Smooth muscle cell (in vitro differentiated cells): ENCODE measurements around the gene DIABLO. TPM values are rescaled to one million over a fixed set of nuclear protein-coding genes. Genes with fewer than 3 reads are reported as not detected.

ENCODE experiments used
- DNase-seq: peaks from one replicate; lab custom pipeline; 2025; ENCODE audit not compliant: unreplicated experiment; lab: John Stamatoyannopoulos, UW
- H2AFZ ChIP-seq: fragments of 200-600 bp; sonication (generic); 2 replicates; pipeline ENCODE4 v1.6.0; 2016; ENCODE audit warnings: antibody characterized with exemption, low read depth, mild to moderate bottlenecking
- H3F3A ChIP-seq: fragments of 200-600 bp; sonication (generic); 2 replicates; pipeline ENCODE4 v1.6.0; 2017; ENCODE audit warnings: antibody characterized with exemption, low read depth
- H3K27ac ChIP-seq: fragments of 200-600 bp; sonication (generic); 2 replicates; pipeline ENCODE4 v1.5.1; 2016; ENCODE audit warnings: low read depth, mild to moderate bottlenecking
- H3K27me3 ChIP-seq: fragments of 200-600 bp; sonication (generic); 2 replicates; pipeline ENCODE4 v1.6.1; 2016; ENCODE audit warnings: low read depth, mild to moderate bottlenecking
- H3K36me3 ChIP-seq: fragments of 200-600 bp; sonication (generic); 2 replicates; pipeline ENCODE4 v1.5.1; 2016; ENCODE audit warnings: low read depth
- H3K4me1 ChIP-seq: fragments of 200-600 bp; sonication (generic); 2 replicates; pipeline ENCODE4 v1.5.1; 2016; ENCODE audit warnings: low read depth
- H3K4me2 ChIP-seq: fragments of 200-600 bp; sonication (generic); 2 replicates; pipeline ENCODE4 v1.6.0; 2016; ENCODE audit warnings: mild to moderate bottlenecking
- H3K4me3 ChIP-seq: fragments of 200-600 bp; sonication (generic); 2 replicates; pipeline ENCODE4 v1.5.1; 2016; ENCODE audit warnings: mild to moderate bottlenecking
- H3K79me2 ChIP-seq: fragments of 200-600 bp; sonication (generic); 2 replicates; pipeline ENCODE4 v1.6.0; 2016; ENCODE audit warnings: low read depth, mild to moderate bottlenecking
- H3K9ac ChIP-seq: fragments of 200-600 bp; sonication (generic); 2 replicates; pipeline ENCODE4 v1.6.0; 2016; ENCODE audit warnings: low read depth
- H3K9me3 ChIP-seq: fragments of 200-600 bp; sonication (generic); replicated peaks from 2 replicates; pipeline ENCODE4 v1.5.1; 2016; ENCODE audit warnings: low read depth
- H4K20me1 ChIP-seq: fragments of 200-600 bp; sonication (generic); 2 replicates; pipeline ENCODE4 v1.6.0; 2016; ENCODE audit warnings: low read depth
- WGBS: methylation state at CpG from one replicate; pipeline ENCODE4 v1.1.7; 2016; ENCODE audit warnings: low lambda C conversion rate; 5-methylcytosine and 5-hydroxymethylcytosine counted together
- polyA plus RNA-seq: library from polyadenylated mRNA; unstranded; fragments of >200 nt; fragmentation: Nextera tagmentation; extraction: Ambion mirVana; gene quantifications from 2 replicates; pipeline ENCODE4 v1.2.1, GENCODE V29; 2016
- total RNA-seq: library from RNA; depleted of rRNA; stranded (reverse); fragments of >200 nt; gene quantifications from 2 replicates; pipeline ENCODE4 v1.2.3, GENCODE V29; 2014
- TF ChIP-seq, protein P1 (sequence below): fragments of 200-600 bp; sonication (generic); IDR thresholded peaks from 2 replicates; pipeline ENCODE4 v1.5.1; 2017; ENCODE audit warnings: borderline replicate concordance, mild to moderate bottlenecking, antibody characterized with exemption; ENCODE audit not compliant: insufficient read depth, poor library complexity, severe bottlenecking

Gene DIABLO
- total and polyA plus RNA-seq, 2 experiments from 2014 or later, result 68.8 to 76.2 TPM

DNA sequence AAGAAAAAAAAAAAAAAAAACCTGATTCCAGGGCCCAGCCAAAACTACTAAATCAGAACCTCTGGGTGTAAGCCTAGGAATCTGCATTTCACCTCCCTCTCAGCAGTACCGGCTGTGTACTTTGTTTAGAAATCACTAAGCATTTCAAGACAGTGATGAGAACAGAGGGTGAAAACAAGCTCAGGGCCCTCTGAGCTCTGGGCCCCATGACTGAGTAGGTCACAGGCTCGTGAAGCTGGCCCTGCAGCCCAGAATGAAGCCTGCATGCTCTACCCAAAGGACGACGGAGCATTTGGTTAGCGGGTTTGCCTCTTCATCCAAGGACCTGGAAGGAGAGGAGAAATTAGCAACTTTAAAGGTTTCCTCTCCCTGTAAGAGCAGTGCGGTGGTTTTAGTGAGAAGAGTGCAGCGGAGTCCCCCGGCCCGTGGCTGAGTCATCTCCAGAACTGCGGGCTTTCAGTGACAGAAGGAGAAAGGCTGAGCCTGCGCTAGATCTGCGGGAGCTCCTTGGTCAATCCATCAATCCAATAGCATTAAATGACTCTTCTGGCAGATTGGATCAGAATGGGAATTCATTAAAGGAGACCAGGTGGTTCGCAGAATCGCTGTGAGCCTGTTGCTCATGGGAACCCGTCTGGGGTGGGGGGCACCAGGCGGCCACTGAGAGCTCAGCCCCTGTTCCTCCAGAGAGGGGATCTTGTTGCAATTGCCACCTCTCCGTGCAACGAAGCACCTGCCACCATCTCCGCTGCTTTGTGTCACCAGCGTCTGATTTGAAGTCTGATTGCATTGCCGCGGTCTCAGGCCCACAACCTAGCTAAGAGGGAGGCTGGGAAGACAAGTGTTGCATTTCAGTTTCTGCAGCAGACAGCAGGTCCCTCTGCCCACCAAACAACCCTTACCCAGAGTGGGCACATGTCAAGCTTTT lies 59.2 kb downstream of the DIABLO start:
- WGBS, result 79% methylated on average over 22 of the region's 22 CpGs
- H3K79me2 ChIP-seq, result no peaks in the 10 kb centered on the region
- no peak overlapping the region for H2AFZ ChIP-seq
- no peak for DNase-seq
- no peak overlapping the region for H3K4me3 ChIP-seq
- no peaks in the 10 kb centered on the region for H4K20me1 ChIP-seq
- H3K9ac ChIP-seq, result no peak overlapping the region
- H3F3A ChIP-seq, result no peaks in the 10 kb centered on the region
- TF ChIP-seq, protein P1, sequence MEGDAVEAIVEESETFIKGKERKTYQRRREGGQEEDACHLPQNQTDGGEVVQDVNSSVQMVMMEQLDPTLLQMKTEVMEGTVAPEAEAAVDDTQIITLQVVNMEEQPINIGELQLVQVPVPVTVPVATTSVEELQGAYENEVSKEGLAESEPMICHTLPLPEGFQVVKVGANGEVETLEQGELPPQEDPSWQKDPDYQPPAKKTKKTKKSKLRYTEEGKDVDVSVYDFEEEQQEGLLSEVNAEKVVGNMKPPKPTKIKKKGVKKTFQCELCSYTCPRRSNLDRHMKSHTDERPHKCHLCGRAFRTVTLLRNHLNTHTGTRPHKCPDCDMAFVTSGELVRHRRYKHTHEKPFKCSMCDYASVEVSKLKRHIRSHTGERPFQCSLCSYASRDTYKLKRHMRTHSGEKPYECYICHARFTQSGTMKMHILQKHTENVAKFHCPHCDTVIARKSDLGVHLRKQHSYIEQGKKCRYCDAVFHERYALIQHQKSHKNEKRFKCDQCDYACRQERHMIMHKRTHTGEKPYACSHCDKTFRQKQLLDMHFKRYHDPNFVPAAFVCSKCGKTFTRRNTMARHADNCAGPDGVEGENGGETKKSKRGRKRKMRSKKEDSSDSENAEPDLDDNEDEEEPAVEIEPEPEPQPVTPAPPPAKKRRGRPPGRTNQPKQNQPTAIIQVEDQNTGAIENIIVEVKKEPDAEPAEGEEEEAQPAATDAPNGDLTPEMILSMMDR, result no peak
- no peaks in the 10 kb centered on the region for H3K27me3 ChIP-seq
- no peaks in the 10 kb centered on the region for H3K36me3 ChIP-seq
- no peak overlapping the region for H3K4me2 ChIP-seq
- H3K4me1 ChIP-seq, result no peaks in the 10 kb centered on the region
- no peak overlapping the region for H3K27ac ChIP-seq
- H3K9me3 ChIP-seq, result no peaks in the 10 kb centered on the region

DNA sequence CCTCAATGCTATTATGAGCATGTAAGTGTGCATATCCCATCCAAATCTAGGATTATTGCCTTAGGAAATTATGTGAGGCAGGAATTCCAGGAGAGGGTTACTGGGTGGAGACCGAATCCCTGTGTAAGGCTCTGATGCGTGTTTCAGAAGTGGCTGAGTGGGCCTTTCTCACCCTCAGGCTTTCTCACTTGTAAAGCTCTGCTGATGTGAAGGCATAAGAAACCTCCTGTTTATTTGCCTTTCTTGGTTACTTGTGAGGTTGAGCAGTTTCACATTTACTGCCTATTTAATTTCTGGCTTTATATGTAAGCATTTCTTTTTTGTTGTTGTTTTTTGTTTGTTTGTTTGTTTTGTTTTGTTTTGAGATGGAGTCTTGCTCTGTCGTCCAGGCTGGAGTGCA lies 62.9 kb downstream of the DIABLO start:
- no peak for DNase-seq
- Histone ChIP-seq H3K27me3 (no peaks in the 10 kb centered on the region), H3K79me2 (no peaks in the 10 kb centered on the region), H3F3A (no peaks in the 10 kb centered on the region), H4K20me1 (no peaks in the 10 kb centered on the region), H3K27ac (no peak overlapping the region), H3K4me2 (no peak overlapping the region), H3K36me3 (no peaks in the 10 kb centered on the region), H3K4me3 (no peak overlapping the region), H2AFZ (no peak overlapping the region), H3K4me1 (no peaks in the 10 kb centered on the region), H3K9ac (no peak overlapping the region), H3K9me3 (no peaks in the 10 kb centered on the region)
- 88% methylated on average over 3 of the region's 3 CpGs for WGBS
- TF ChIP-seq, protein P1, result no peak

DNA sequence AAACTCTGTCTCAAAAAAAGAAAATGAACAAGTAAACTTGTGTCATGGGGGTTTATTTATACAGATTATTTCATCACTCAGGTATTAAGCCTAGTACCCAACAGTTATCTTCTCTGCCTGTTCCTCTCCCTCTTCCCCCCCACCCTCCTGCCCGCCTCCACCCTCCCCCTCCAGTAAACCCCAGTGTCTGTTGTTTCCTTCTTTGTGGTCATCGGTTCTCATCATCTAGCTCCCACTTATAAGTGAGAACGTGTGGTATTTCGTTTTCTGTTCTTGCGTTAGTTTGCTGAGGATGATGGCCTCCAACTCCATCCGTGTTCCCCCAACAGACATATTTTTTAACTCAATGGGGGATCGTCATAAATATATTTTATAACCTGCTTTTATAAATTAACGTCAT lies 64.2 kb downstream of the DIABLO start:
- TF ChIP-seq, protein P1, result no peak
- Histone ChIP-seq H3K79me2 (no peaks in the 10 kb centered on the region), H3F3A (no peaks in the 10 kb centered on the region), H4K20me1 (no peaks in the 10 kb centered on the region), H3K27ac (no peak overlapping the region), H3K9ac (no peak overlapping the region), H3K4me1 (no peaks in the 10 kb centered on the region), H3K4me2 (no peak overlapping the region), H3K27me3 (no peaks in the 10 kb centered on the region), H2AFZ (no peak overlapping the region), H3K4me3 (no peak overlapping the region), H3K36me3 (no peaks in the 10 kb centered on the region), H3K9me3 (no peaks in the 10 kb centered on the region)
- 90% methylated on average over 7 of the region's 8 CpGs for WGBS
- no peak for DNase-seq

DNA sequence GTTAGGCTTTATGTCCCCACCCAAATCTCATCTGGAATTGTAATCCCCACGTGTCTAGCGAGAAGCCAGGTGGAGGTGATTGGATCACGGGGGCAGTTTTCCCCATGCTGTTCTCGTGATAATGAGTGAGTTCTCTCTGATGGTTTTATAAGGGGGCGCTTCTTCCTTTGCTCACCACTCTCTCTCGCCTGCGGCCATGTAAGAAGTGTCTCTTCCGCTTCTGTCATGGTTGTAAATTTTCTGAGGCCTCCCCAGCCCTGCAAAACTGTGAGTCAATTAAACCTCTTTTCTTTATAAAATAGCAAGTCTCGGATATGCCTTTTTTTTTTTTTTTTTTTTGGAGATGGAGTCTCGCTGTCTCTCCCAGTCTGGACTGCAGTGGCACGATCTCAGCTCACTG lies 65.1 kb downstream of the DIABLO start:
- Histone ChIP-seq H3F3A (no peaks in the 10 kb centered on the region), H3K9ac (no peak overlapping the region), H3K27me3 (no peaks in the 10 kb centered on the region), H3K27ac (no peak overlapping the region), H3K4me1 (no peaks in the 10 kb centered on the region), H4K20me1 (no peaks in the 10 kb centered on the region), H2AFZ (no peak overlapping the region), H3K4me2 (no peak overlapping the region), H3K9me3 (no peaks in the 10 kb centered on the region), H3K79me2 (no peaks in the 10 kb centered on the region), H3K36me3 (no peaks in the 10 kb centered on the region), H3K4me3 (no peak overlapping the region)
- TF ChIP-seq, protein P1, result no peak
- WGBS, result 89% methylated on average over 10 of the region's 11 CpGs
- no peak for DNase-seq
